GM12801 (cell line): ENCODE results near the gene KRT2.

Experiments
- CTCF ChIP-seq: IDR thresholded peaks from one replicate; pipeline ENCODE4 v1.5.1; 2011; ENCODE audit warnings: control low read depth; ENCODE audit not compliant: insufficient read length; ENCODE audit errors: extremely low read depth

KRT2 gene

GRCh38 chr12:52662918-52663229 lies 10.9 kb upstream of the KRT2 start:
- no peak for TF ChIP-seq CTCF

- TF ChIP-seq CTCF: no peak
Measured at GRCh38 chr12:52662093-52662917, 10.3 kb upstream of the KRT2 start.

GRCh38 chr12:52661668-52662067 lies 9.7 kb upstream of the KRT2 start:
- no peak for TF ChIP-seq CTCF

GRCh38 chr12:52660934-52661499 lies 9.0 kb upstream of the KRT2 start:
- no peak for TF ChIP-seq CTCF

GRCh38 chr12:52659951-52660350 lies 7.9 kb upstream of the KRT2 start:
- TF ChIP-seq CTCF: no peak

- TF ChIP-seq CTCF: no peak
Measured at GRCh38 chr12:52659395-52659794, 7.4 kb upstream of the KRT2 start.

GRCh38 chr12:52658196-52658595 lies 6.2 kb upstream of the KRT2 start:
- no peak for TF ChIP-seq CTCF
